HG02840 (cell line): ENCODE data around the gene UBL3.
A peak's percentile ranks its signal among the peaks of the same experiment; 100 is the strongest.

ENCODE experiments used
- ATAC-seq: cut with Tn5 transposase; IDR thresholded peaks from one replicate; pipeline ENCODE4 v1.9.1; 2021; ENCODE audit warnings: mild to moderate bottlenecking, moderate library complexity, moderate number of reproducible peaks; ENCODE audit not compliant: unreplicated experiment, low FRiP score

The UBL3 gene

GRCh38 chr13:29850213-29850898 is at the start of gene UBL3:
UBL3 (minus strand) TSS chr13:29850617; CDS start chr13:29849538, 1,079 bp downstream.
- peak; percentile 86 for ATAC-seq

DNA sequence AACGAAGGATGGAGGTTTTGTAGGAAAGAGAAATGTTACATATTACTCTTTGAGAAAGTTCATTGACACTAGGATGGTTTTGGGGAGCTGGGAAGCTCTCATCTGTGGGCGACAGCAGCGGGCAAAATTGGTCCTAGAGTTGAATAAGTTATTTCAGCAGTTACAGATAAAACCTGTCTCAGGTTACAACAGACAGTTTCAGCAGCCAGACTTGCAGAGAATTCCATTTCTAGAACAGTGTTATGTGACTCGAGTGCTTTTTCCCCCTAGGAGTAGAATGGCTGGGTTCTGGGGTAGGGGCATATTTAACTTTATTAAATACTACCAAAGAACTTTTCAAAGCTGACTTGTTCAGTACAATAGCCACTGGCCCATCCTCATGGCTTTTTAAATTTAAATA is 46.7 kb upstream of the UBL3 start:
- no peak for ATAC-seq

GRCh38 chr13:29893438-29893837 is 43.0 kb upstream of the UBL3 start:
- no peak for ATAC-seq

- no peak for ATAC-seq
These were observed 41.7 kb upstream of the UBL3 start for GRCh38 chr13:29892151-29892550.

- no peak for ATAC-seq
These were observed 38.7 kb upstream of the UBL3 start for GRCh38 chr13:29889111-29889510.

DNA sequence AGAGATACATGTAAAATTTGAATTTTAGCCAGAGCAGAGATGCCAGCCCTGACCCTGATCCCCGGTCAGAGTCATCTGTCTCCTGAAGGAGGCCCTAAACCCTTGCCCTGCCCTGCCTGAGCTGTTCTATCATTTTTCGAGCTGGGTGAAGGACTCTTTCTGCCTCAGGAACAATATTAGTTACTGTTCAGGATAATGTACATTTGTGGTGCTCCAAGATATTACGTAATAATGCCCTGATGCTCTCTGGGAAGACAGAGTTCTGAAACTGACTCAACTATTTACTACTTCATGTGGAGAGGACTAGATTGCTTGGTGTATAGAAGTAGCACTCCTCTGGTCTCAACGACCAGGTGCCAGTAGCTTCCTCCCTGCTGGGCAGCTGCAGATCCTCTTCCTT is 37.9 kb upstream of the UBL3 start:
- ATAC-seq, result no peak

GRCh38 chr13:29887686-29888085 is 37.3 kb upstream of the UBL3 start:
- no peak for ATAC-seq

DNA sequence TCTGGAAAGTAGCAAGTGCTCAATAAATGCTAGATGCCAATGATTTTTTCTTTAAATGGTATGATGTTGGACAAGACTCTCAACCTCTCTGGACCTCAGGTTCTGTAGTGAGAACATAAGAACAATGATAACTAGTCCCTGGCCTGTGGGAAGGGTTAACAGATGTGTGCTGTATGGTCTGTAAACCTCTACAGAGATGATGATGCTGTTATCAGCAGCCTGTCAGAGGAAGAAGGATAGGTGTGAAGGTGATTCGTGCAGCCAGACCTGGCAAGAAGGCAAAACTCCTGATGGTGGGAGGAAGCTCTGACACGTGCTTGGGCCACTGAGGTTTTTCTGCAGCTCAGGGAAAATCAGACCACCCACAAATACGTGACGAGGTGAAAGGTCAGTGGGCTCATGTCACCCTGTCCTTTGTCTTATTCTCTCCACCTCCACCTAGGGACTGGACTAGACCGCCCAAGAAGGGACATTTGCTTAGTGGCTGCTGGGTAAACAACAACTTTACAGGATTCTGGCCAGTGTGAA is 36.7 kb upstream of the UBL3 start:
- no peak for ATAC-seq

GRCh38 chr13:29886446-29886845 is 36.0 kb upstream of the UBL3 start:
- no peak for ATAC-seq

DNA sequence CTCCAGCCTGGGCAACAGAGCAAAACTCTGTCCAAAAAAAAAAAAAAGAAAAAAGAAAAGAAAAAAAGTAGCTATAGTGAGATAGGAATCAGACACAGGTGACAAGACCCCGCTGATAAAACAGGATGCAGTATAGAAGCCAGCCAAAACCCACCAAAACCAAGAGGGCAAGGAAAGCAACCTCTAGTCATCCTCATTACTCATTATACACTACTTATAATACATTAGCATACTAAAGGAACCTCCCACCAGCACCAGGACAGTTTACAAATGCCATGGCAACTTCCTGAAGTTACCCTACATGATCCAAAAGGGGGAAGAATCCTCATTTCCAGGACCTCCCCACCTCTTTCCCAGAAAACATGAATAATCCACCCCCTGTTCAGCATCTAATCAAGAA is 35.6 kb upstream of the UBL3 start:
- no peak for ATAC-seq

GRCh38 chr13:29884671-29885430 is 34.4 kb upstream of the UBL3 start:
- no peak for ATAC-seq

GRCh38 chr13:29883941-29884518 is 33.6 kb upstream of the UBL3 start:
- ATAC-seq, result no peak

GRCh38 chr13:29882076-29882475 is 31.7 kb upstream of the UBL3 start:
- ATAC-seq, result no peak

DNA sequence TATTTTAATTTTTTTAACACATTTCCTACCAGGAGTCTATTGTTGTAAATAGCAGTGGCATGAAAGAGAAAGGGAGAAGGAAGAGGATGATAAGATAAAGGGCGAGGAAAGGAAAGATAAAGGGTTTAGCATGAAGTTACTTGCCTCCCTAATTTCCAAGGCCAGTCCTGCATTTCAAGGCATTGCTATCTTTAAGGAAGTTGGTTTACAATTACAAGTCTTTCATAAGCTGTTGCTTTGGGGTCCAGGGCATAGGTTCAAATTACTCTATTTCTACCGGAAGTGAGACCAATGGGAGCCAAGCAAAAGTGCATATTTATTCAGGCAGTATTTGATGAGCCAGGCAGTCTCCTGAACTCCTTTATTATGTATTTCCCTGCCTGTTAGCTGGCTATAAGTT is 27.7 kb upstream of the UBL3 start:
- ATAC-seq, result no peak

- no peak for ATAC-seq
These were observed 27.1 kb upstream of the UBL3 start for GRCh38 chr13:29877456-29878078.

GRCh38 chr13:29875646-29876045 is 25.2 kb upstream of the UBL3 start:
- no peak for ATAC-seq

DNA sequence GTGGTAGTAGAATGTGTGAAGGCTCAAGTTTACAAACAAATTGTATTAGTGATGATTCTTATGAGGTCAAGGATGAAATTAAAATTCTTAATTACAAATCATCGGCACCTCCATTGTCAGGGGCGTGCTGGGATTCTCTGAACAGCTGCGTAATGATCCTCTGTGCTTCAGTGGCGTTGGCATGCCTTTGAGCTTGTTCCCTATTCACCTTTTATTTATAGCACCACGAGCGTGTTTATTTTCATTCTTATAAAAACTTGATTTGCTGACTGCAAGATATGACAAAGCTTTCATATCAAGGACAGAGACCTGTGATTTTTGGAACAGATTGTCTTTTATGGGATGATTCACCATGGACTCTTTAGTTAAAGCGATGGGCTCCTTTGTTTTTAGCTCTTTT is 18.2 kb upstream of the UBL3 start:
- no peak for ATAC-seq

GRCh38 chr13:29865934-29866333 is 15.5 kb upstream of the UBL3 start:
- no peak for ATAC-seq

DNA sequence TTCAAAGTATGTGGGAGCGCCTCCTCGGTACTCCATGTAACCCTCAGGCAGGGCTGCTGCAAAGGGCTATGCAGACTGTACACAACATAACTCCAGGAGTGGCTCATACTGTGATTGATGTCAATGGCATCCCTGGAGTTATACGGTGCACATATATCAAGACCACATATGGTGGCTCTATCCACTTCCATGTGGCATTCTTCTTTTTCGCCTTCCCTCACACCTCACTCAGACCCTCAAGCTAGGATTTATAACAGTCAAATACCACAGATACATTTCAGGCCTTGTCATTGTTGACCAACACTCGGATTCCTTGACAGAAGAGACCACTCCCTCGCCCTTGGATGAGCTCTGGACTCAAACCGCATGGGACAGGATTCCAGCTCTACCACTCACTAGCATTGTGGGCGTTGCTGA is 11.3 kb upstream of the UBL3 start:
- ATAC-seq, result no peak

DNA sequence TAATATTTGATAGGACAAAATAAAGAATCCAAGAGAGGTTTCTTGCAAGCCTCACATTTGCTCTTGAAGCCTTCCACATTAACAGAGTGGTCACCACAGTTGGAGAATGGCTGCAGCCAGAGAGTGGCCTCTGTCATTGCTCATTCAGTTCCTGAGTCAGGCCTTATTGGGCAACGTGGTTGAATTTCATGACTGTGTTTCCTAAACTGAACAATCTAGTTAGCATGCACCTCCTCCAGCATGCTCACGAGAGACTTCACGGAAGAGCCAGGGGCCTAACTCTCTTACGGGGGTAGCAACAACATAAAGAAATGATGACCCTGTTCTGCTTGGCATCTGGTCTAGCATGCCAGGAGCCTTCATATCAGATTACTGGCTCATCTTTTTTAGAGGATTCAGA is 9.6 kb upstream of the UBL3 start:
- no peak for ATAC-seq

DNA sequence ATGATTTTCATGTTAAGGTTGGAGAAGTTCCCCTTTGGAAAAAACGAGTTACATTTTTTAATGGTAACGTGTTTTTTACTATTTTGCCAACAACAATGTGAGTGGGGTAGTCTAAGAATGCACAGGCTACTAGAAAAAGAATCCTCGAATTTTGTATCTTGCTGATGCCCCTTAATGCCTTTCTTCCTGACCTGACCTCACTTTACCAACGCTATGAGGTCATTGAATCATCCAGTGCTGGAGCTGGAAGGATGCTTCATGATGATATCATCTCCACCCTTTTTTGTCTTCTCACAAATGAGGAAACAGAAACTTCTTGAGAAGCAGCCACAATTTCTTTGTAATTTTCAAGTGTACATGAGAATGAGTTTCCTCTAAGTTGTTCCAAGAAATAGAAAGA is 8.2 kb upstream of the UBL3 start:
- ATAC-seq, result no peak
